ENCODE measurements around the gene VCL. TPM values are rescaled to one million over a fixed set of nuclear protein-coding genes. Genes with fewer than 3 reads are reported as not detected.

The VCL gene
- total RNA-seq = 64.6 and 74.6 TPM in 2 replicates
- long read RNA-seq, full-length matches to known transcripts = 18 of 59 reads
- long read RNA-seq, partial matches to known transcripts = 16 of 59 reads
- long read RNA-seq, other reads (novel, unspliced or antisense) = 25 of 59 reads

DNA sequence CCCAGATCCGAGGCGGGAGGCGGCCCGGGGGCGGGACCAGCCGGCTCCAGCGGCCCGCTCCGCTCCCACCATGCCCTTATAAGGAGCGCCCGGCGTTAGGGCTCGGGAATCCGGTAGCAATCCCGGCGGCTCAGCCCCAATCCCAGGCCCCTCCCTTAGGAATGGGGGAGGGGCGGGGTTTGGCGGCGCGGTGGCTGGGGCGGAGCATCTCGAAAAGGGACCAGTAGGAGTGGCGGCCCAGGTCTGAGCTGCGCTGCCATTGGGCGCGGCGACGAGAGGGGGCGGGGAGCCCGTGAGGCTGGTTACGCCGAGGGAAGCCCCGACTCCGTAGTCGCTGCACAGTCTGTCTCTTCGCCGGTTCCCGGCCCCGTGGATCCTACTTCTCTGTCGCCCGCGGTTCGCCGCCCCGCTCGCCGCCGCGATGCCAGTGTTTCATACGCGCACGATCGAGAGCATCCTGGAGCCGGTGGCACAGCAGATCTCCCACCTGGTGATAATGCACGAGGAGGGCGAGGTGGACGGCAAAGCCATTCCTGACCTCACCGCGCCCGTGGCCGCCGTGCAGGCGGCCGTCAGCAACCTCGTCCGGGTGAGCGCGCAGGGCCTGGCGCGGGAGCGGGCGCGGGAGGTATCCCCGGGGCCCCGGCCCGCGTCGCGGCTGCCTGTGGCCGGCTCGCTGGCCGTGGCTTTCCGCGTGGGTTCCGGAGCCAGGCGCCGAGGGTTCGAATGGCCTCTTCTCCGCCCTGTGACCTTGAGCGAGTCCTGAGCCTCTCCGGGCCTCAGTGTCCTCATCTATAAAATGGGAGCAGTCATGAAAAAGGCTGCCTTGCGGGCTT, at the start of gene VCL:
VCL (plus strand) TSS at position 330 of the 836 bp plus-strand sequence; CDS start at position 422, 92 bp downstream.
- Mint-ChIP-seq H3K27me3 (ENCODE audit: low read depth) (no peaks in the 10 kb centered on the region), H3K4me3 (peak within 1 kb of the TSS; percentile 98), H3K4me1 (peaks cover 36% of the 10 kb centered on the region), H3K36me3 (ENCODE audit: low read depth) (no peaks in the 10 kb centered on the region), H3K27ac (ENCODE audit: unreplicated experiment) (peak within 1 kb of the TSS; percentile 99), H3K9me3 (no peaks in the 10 kb centered on the region)
- peak; percentile 98 for DNase-seq (ENCODE audit: low read depth, low spot score)
- no peak for TF ChIP-seq CTCF (conservative IDR thresholded peaks at IDR 0.05)

GRCh38 chr10:73948947-73949633, 48.8 kb upstream of the VCL start:
- H3K36me3 Mint-ChIP-seq (ENCODE audit: low read depth) = no peaks in the 10 kb centered on the region
- TF ChIP-seq CTCF (conservative IDR thresholded peaks at IDR 0.05) = no peak
- peaks cover 9% of the 10 kb centered on the region for H3K4me1 Mint-ChIP-seq
- DNase-seq (ENCODE audit: low read depth, low spot score) = no peak
- H3K27ac Mint-ChIP-seq (ENCODE audit: unreplicated experiment) = no peak overlapping the region
- no peaks in the 10 kb centered on the region for H3K27me3 Mint-ChIP-seq (ENCODE audit: low read depth)
- no peak overlapping the region for H3K4me3 Mint-ChIP-seq
- H3K9me3 Mint-ChIP-seq = no peaks in the 10 kb centered on the region

DNA sequence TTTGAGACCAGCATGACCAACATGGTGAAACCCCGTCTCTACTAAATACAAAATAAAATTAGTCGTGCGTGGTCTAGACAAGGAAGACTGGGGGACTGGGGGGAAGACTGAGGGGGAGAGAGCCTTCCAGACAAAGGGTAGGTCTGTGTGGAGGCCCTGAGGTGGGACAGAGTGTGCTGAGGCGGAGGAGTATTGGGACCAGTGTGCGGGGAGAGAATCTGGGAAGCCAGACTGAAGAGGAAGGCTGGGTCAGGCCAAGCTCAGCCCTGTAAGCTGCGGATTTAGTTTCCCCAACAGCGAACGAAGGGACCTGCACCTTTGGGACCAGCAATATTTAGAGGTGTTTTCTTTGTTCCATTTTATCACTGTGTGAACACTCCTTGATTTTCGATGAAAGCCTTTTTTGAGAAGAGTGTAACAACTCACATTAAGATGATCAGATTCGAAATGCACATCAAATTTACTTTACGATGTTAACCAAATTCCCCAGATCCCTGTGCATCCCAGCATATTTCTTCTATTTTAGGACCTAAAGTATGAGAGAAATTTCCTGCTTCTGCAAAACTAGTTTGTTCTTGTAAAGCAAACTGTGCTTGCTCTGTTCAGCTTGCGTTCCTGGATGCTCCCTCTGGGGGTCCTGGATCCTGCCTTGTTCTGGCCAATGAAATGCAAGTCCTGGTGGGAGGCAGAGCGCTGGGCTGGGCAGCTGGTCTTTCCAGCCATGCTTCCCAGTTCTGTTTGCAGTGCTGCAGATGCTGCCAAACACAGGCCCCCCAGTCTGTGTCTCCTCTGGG, 47.6 kb upstream of the VCL start:
- Mint-ChIP-seq H3K4me1 (peaks cover 9% of the 10 kb centered on the region), H3K9me3 (no peaks in the 10 kb centered on the region), H3K4me3 (no peak overlapping the region), H3K36me3 (ENCODE audit: low read depth) (no peaks in the 10 kb centered on the region), H3K27me3 (ENCODE audit: low read depth) (no peaks in the 10 kb centered on the region), H3K27ac (ENCODE audit: unreplicated experiment) (no peak overlapping the region)
- peak; percentile 26 for DNase-seq (ENCODE audit: low read depth, low spot score)
- no peak for TF ChIP-seq CTCF (conservative IDR thresholded peaks at IDR 0.05)

GRCh38 chr10:73953665-73954064, 44.3 kb upstream of the VCL start:
- no peak overlapping the region for H3K4me3 Mint-ChIP-seq
- H3K36me3 Mint-ChIP-seq (ENCODE audit: low read depth) = no peaks in the 10 kb centered on the region

More at GRCh38 chr10:73953665-73954064, 44.3 kb upstream of the VCL start:
- no peak for DNase-seq (ENCODE audit: low read depth, low spot score)
- Mint-ChIP-seq H3K9me3 (no peaks in the 10 kb centered on the region), H3K4me1 (peaks cover 13% of the 10 kb centered on the region), H3K27me3 (ENCODE audit: low read depth) (no peaks in the 10 kb centered on the region), H3K27ac (ENCODE audit: unreplicated experiment) (no peak overlapping the region)
- no peak for TF ChIP-seq CTCF (conservative IDR thresholded peaks at IDR 0.05)

Data from neural crest cell (in vitro differentiated cells).